Spleen (tissue), 7 donors: ENCODE measurements around the gene GALNTL6.

Experiments
- POLR2A ChIP-seq, 3 donors: fragments of 450-650 bp; IDR thresholded peaks; one replicate each; pipeline ENCODE4 v1.5.1; 2017; ENCODE audit warnings: antibody characterized with exemption in 3 of 3, mild to moderate bottlenecking in 1 of 3
- TF ChIP-seq, protein P1 (sequence below), 11 experiments: fragments of 200-600 bp in 7 of 11; fragments of 450-650 bp in 4 of 11; sonication (generic) in 4 of 11; IDR thresholded peaks in 8 of 11; conservative IDR thresholded peaks in 3 of 11; 1 replicate in 7 of 11; 2 replicates in 4 of 11; pipeline versions ENCODE4 v1.4.0 to v1.8.0; 2016 to 2021; ENCODE audit warnings: antibody characterized with exemption in 11 of 11, inconsistent platforms in 4 of 11, mild to moderate bottlenecking in 1 of 11
- donor health status: DM: no; HTN: no; CAD: no; lungs with moderate emphysema.
- donor health status: DM: no; HTN: no; CAD: no.
- donor health status: DM: no; HTN: no; CAD: no.

DNA sequence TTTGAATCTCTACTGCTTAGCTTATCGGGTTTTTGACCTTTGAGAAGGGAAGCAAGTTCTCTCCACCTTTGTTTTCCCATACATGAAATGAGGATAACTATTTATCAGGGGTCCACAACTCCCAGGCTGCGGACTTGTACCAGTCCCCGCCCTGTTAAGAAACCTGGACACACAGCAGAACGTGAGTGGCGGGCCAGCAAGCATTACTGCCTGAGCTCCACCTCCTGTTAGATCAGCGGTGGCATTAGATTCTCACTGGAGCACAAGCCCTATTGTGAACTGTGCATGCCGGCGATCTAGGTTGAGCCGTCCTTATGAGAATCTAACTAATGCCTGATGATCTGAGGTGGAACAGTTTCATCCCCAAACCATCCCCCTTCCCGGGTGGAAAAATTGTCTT lies 579.5 kb downstream of the GALNTL6 start:
- TF ChIP-seq, protein P1, sequence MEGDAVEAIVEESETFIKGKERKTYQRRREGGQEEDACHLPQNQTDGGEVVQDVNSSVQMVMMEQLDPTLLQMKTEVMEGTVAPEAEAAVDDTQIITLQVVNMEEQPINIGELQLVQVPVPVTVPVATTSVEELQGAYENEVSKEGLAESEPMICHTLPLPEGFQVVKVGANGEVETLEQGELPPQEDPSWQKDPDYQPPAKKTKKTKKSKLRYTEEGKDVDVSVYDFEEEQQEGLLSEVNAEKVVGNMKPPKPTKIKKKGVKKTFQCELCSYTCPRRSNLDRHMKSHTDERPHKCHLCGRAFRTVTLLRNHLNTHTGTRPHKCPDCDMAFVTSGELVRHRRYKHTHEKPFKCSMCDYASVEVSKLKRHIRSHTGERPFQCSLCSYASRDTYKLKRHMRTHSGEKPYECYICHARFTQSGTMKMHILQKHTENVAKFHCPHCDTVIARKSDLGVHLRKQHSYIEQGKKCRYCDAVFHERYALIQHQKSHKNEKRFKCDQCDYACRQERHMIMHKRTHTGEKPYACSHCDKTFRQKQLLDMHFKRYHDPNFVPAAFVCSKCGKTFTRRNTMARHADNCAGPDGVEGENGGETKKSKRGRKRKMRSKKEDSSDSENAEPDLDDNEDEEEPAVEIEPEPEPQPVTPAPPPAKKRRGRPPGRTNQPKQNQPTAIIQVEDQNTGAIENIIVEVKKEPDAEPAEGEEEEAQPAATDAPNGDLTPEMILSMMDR (IDR thresholded peaks at IDR 0.05 in 8 of 11, conservative IDR thresholded peaks at IDR 0.05 in 3 of 11), result no peak
- no peak for TF ChIP-seq POLR2A (IDR thresholded peaks at IDR 0.05)
